Loucy (cell line): ENCODE results near the gene TMEM250.

Experiments used
- H2AFZ ChIP-seq: fragments of 200-600 bp; sonication (generic); 2 replicates; pipeline ENCODE4 v1.6.0; 2016; ENCODE audit warnings: antibody characterized with exemption, mild to moderate bottlenecking, low read length, moderate library complexity
- H3F3A ChIP-seq: fragments of 200-600 bp; 2 replicates; pipeline ENCODE4 v1.6.0; 2016; ENCODE audit warnings: antibody characterized with exemption, low read depth, mild to moderate bottlenecking
- H3K27me3 ChIP-seq: fragments of 200-600 bp; sonication (generic); 2 replicates; pipeline ENCODE4 v1.6.1; 2014; ENCODE audit warnings: low read length, mild to moderate bottlenecking; ENCODE audit not compliant: insufficient read depth, poor library complexity, severe bottlenecking
- H3K36me3 ChIP-seq: fragments of 200-600 bp; sonication (generic); 2 replicates; pipeline ENCODE4 v1.6.1; 2016; ENCODE audit warnings: low read length; ENCODE audit not compliant: insufficient read depth
- H3K4me1 ChIP-seq: fragments of 200-600 bp; sonication (generic); 2 replicates; pipeline ENCODE4 v1.5.1; 2014; ENCODE audit warnings: low read length, mild to moderate bottlenecking; ENCODE audit not compliant: insufficient read depth, poor library complexity, severe bottlenecking
- H3K4me2 ChIP-seq: fragments of 200-600 bp; sonication (generic); 2 replicates; pipeline ENCODE4 v1.6.0; 2014; ENCODE audit warnings: antibody characterized with exemption, low read length, low read depth, mild to moderate bottlenecking; ENCODE audit not compliant: poor library complexity, severe bottlenecking
- H3K4me3 ChIP-seq: fragments of 200-600 bp; sonication (generic); 2 replicates; pipeline ENCODE4 v1.5.1; 2014; ENCODE audit warnings: low read length, mild to moderate bottlenecking, mixed read lengths; ENCODE audit not compliant: poor library complexity, severe bottlenecking
- H3K79me2 ChIP-seq: fragments of 200-600 bp; sonication (generic); 2 replicates; pipeline ENCODE4 v1.6.1; 2014; ENCODE audit warnings: low read length; ENCODE audit not compliant: insufficient read depth
- H3K9ac ChIP-seq: fragments of 200-600 bp; sonication (generic); 2 replicates; pipeline ENCODE4 v1.6.0; 2014; ENCODE audit warnings: mild to moderate bottlenecking, low read depth, low read length, moderate library complexity; ENCODE audit not compliant: poor library complexity, severe bottlenecking
- H3K9me2 ChIP-seq: fragments of 200-600 bp; sonication (generic); replicated peaks from 2 replicates; pipeline ENCODE4 v1.6.1; 2016; ENCODE audit warnings: low read depth, low read length, mixed read lengths
- H3K9me3 ChIP-seq: fragments of 200-600 bp; sonication (generic); 2 replicates; pipeline ENCODE4 v1.6.1; 2014; ENCODE audit warnings: mild to moderate bottlenecking, antibody characterized with exemption, low read length, low read depth; ENCODE audit not compliant: insufficient read depth
- H4K20me1 ChIP-seq: fragments of 200-600 bp; sonication (generic); 2 replicates; pipeline ENCODE4 v1.6.0; 2014; ENCODE audit warnings: antibody characterized with exemption, low read length, mild to moderate bottlenecking; ENCODE audit not compliant: insufficient read depth, poor library complexity, severe bottlenecking
- EZH2phosphoT487 ChIP-seq: fragments of 200-600 bp; IDR thresholded peaks from 2 replicates; pipeline ENCODE4 v1.6.1; 2018; ENCODE audit warnings: antibody characterized with exemption, mild to moderate bottlenecking, moderate library complexity, borderline replicate concordance
- TF ChIP-seq, protein P1 (sequence below): fragments of 200-600 bp; sonication (generic); conservative IDR thresholded peaks from 2 replicates; pipeline ENCODE4 v1.5.1; 2014; ENCODE audit warnings: mild to moderate bottlenecking, antibody characterized with exemption, low read length

TMEM250 gene

DNA sequence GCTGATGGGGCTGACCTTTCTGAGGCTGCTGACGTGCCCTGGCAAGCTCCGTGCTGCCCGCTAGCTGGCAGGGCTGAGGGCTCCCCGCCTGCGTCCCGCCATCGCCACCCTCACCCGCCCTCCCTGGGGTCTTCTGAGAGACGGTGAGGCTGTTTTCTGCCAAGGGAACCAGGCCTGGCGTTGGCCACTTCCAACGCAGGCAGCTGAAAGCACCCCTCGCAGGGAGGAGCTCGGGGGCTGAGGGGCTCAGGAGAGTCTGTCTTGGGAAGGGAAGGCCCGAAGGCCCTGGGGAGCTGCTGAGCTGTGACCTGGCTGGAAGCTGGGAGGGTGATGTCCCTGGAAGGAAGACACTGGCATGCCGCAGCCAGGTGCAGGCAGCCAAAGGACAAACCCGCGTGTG lies 9.8 kb upstream of the TMEM250 start:
- no peaks in the 10 kb centered on the region for H3K9me2 ChIP-seq
- H3K4me1 ChIP-seq, result no peaks in the 10 kb centered on the region
- H3K9ac ChIP-seq, result no peak overlapping the region
- H3K9me3 ChIP-seq, result no peaks in the 10 kb centered on the region
- H3K4me3 ChIP-seq, result no peak overlapping the region
- H3K79me2 ChIP-seq, result no peaks in the 10 kb centered on the region
- H3F3A ChIP-seq, result no peaks in the 10 kb centered on the region
- TF ChIP-seq EZH2phosphoT487, result no peak
- TF ChIP-seq, protein P1, sequence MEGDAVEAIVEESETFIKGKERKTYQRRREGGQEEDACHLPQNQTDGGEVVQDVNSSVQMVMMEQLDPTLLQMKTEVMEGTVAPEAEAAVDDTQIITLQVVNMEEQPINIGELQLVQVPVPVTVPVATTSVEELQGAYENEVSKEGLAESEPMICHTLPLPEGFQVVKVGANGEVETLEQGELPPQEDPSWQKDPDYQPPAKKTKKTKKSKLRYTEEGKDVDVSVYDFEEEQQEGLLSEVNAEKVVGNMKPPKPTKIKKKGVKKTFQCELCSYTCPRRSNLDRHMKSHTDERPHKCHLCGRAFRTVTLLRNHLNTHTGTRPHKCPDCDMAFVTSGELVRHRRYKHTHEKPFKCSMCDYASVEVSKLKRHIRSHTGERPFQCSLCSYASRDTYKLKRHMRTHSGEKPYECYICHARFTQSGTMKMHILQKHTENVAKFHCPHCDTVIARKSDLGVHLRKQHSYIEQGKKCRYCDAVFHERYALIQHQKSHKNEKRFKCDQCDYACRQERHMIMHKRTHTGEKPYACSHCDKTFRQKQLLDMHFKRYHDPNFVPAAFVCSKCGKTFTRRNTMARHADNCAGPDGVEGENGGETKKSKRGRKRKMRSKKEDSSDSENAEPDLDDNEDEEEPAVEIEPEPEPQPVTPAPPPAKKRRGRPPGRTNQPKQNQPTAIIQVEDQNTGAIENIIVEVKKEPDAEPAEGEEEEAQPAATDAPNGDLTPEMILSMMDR, result no peak
- no peak overlapping the region for H2AFZ ChIP-seq
- H3K36me3 ChIP-seq, result no peaks in the 10 kb centered on the region
- H4K20me1 ChIP-seq, result no peaks in the 10 kb centered on the region
- H3K4me2 ChIP-seq, result no peak overlapping the region
- H3K27me3 ChIP-seq, result no peaks in the 10 kb centered on the region

DNA sequence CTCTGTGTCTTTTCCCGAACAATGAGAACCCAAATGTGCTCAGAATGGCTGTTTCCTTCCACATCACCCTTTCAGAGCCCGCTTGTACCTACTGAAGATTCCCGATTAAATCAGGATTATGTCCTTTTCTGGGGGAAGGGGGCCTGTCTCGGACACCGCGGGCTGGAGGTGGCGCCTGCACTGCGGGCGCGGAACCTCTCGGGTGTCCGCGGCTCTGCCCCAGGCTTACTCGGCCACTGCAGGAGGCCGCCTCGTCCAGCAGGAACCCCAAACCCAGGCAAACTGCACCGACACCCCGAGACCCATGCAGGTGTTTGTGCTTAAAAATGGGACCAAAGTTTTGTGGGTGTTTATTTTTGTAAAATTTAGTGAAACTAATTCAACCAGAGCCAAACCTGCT lies 8.6 kb upstream of the TMEM250 start:
- no peaks in the 10 kb centered on the region for H3K36me3 ChIP-seq
- TF ChIP-seq, protein P1, result no peak
- no peak for TF ChIP-seq EZH2phosphoT487

DNA sequence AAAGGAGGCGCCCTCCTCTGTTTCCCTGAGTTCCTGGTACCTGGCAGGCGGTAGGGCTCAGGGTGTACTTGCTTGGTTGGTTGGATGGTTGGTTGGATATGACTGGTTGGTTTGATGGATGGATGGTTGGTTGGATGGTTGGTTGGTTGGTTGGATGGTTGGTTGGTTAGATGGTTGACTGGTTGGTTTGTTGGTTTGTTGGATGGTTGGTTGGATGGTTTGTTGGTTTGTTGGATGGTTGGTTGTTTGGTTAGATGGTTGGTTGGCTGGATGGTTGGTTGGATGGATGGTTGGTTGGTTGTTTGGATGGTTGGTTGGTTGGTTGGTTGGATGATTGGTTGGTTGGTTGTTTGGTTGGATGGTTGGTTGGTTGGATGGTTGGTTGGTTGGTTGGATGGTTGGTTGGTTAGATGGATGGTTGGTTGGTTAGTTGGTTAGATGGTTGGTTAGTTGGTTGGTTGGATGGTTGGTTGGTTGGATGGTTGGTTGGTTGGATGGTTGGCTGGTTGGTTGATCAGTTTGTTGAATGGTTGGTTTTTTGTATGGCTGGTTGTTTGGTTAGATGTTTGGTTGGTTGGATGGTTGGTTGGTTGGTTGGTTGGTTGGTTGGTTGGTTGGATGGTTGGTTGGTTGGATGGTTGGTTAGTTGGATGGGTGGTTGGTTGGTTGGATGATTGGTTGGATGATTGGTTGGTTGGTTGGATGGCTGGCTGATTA lies 6.5 kb upstream of the TMEM250 start:
- no peaks in the 10 kb centered on the region for H3K27me3 ChIP-seq
- TF ChIP-seq EZH2phosphoT487, result no peak

More for the DNA sequence above, 8.6 kb upstream of the TMEM250 start:
- no peak overlapping the region for H3K9ac ChIP-seq
- no peak overlapping the region for H2AFZ ChIP-seq
- H3K9me3 ChIP-seq, result no peaks in the 10 kb centered on the region
- no peaks in the 10 kb centered on the region for H3K27me3 ChIP-seq
- no peaks in the 10 kb centered on the region for H3K79me2 ChIP-seq
- no peak overlapping the region for H3K4me3 ChIP-seq
- no peaks in the 10 kb centered on the region for H3K4me1 ChIP-seq
- H3K9me2 ChIP-seq, result no peaks in the 10 kb centered on the region
- H4K20me1 ChIP-seq, result no peaks in the 10 kb centered on the region
- no peak overlapping the region for H3K4me2 ChIP-seq
- no peaks in the 10 kb centered on the region for H3F3A ChIP-seq

More for the DNA sequence above, 6.5 kb upstream of the TMEM250 start:
- Histone ChIP-seq H3K4me3 (no peak overlapping the region), H3K36me3 (no peaks in the 10 kb centered on the region), H3F3A (no peaks in the 10 kb centered on the region), H3K4me2 (no peak overlapping the region), H3K9me3 (no peaks in the 10 kb centered on the region), H3K9me2 (no peaks in the 10 kb centered on the region), H2AFZ (no peak overlapping the region), H3K9ac (no peak overlapping the region), H3K79me2 (peaks cover 9% of the 10 kb centered on the region), H3K4me1 (peaks cover 1% of the 10 kb centered on the region), H4K20me1 (no peaks in the 10 kb centered on the region)
